Aorta (tissue), 5 donors: ENCODE results near the gene FLT1. TPM values are rescaled to one million over a fixed set of nuclear protein-coding genes. Genes with fewer than 3 reads are reported as not detected.

Experiments used
- ATAC-seq: fragments of 200-7000 bp; cut with Tn5 transposase; one replicate; pipeline ENCODE4 v1.9.1; 2022; ENCODE audit warnings: moderate library complexity; ENCODE audit not compliant: low FRiP score
- DNase-seq, 2 donors: peaks; one replicate each; pipeline ENCODE4 v3.0.0-alpha.2; 2020
- H3K27ac ChIP-seq, 2 donors: one replicate each; pipeline ENCODE4 v1.5.1; 2013; ENCODE audit warnings: low read length in 2 of 2, mild to moderate bottlenecking in 2 of 2, moderate library complexity in 2 of 2, control low read depth in 1 of 2, inconsistent platforms in 1 of 2, low read depth in 1 of 2
- H3K27me3 ChIP-seq, 2 donors: one replicate each; pipeline ENCODE4 v1.6.1; 2013; ENCODE audit warnings: control low read depth in 1 of 2, low read length in 1 of 2, mild to moderate bottlenecking in 1 of 2, moderate library complexity in 1 of 2; ENCODE audit not compliant: insufficient read depth in 2 of 2, control insufficient read depth in 1 of 2
- H3K36me3 ChIP-seq, 2 donors: one replicate each; pipeline ENCODE4 v1.6.1; 2013; ENCODE audit warnings: control low read depth in 1 of 2, low read length in 1 of 2, mild to moderate bottlenecking in 1 of 2; ENCODE audit not compliant: insufficient read depth in 2 of 2, control insufficient read depth in 1 of 2
- H3K4me1 ChIP-seq, 2 donors: one replicate each; pipeline ENCODE4 v1.6.1; 2013; ENCODE audit warnings: low read length in 2 of 2, control low read depth in 1 of 2, mild to moderate bottlenecking in 1 of 2, moderate library complexity in 1 of 2; ENCODE audit not compliant: insufficient read depth in 2 of 2, control insufficient read depth in 1 of 2
- H3K4me3 ChIP-seq, 2 donors: one replicate each; pipeline ENCODE4 v1.5.1; 2013; ENCODE audit warnings: low read length in 2 of 2, control low read depth in 1 of 2, mild to moderate bottlenecking in 1 of 2
- H3K9me3 ChIP-seq: one replicate; pipeline ENCODE4 v1.6.1; 2013; ENCODE audit warnings: mild to moderate bottlenecking, low read length; ENCODE audit not compliant: control insufficient read depth
- WGBS, 2 donors: extraction: QIAGEN DNeasy Blood & Tissue Kit; methylation state at CpG; one replicate each; pipeline ENCODE4 v1.1.7; 2013; 5-methylcytosine and 5-hydroxymethylcytosine counted together
- intact Hi-C, 2 donors: fragments of 100-400 bp; cut with DNase I; formaldehyde crosslinking; loops; one replicate each; pipeline versions ENCODE4 v1.14.2 to v1.15.0; 2022
- polyA plus RNA-seq, 2 donors: library from polyadenylated mRNA; stranded (reverse); fragments of 200-250 nt; gene quantifications; one replicate each; pipeline ENCODE4 v1.2.3, GENCODE V29; 2013
- total RNA-seq, 2 donors: library from RNA; stranded (reverse); fragmentation: NEBNext Ultra II Directional; extraction: Animal tissue kit (Norgen Biotek cat#: 25700); gene quantifications; one replicate each; pipeline ENCODE4 v1.2.1, GENCODE V29; 2021
- donor health status: healthy with polysubstance abuse.
- donor health status: Bipolar disorder and iron deficiency.
- donor health status: DM: no; HTN: no; CAD: no.
- donor health status: DM: no; HTN: no; CAD: no.
- donor health status: DM: yes; HTN: yes; CAD: no.

FLT1 gene
- total and polyA plus RNA-seq, 4 donors: 0.38 to 62.8 (median 16.7) TPM

- H3K9me3 ChIP-seq: no peaks in the 10 kb centered on the region
- peak; percentile 82 for ATAC-seq
- H3K36me3 ChIP-seq: no peaks in the 10 kb centered on the region
- DNase-seq: no peak
- H3K4me1 ChIP-seq: peaks cover 0 to 2% of the 10 kb centered on the region in 2 donors
- H3K27me3 ChIP-seq: no peaks in the 10 kb centered on the region
- 18 to 20% methylated on average over 7 of the region's 7 CpGs for WGBS, 2 donors
- H3K27ac ChIP-seq: no peak overlapping the region
- intact Hi-C loops: no loop called here
- no peak overlapping the region for H3K4me3 ChIP-seq
These were observed 18.8 kb downstream of the FLT1 start for GRCh38 chr13:28475916-28476725.

DNA sequence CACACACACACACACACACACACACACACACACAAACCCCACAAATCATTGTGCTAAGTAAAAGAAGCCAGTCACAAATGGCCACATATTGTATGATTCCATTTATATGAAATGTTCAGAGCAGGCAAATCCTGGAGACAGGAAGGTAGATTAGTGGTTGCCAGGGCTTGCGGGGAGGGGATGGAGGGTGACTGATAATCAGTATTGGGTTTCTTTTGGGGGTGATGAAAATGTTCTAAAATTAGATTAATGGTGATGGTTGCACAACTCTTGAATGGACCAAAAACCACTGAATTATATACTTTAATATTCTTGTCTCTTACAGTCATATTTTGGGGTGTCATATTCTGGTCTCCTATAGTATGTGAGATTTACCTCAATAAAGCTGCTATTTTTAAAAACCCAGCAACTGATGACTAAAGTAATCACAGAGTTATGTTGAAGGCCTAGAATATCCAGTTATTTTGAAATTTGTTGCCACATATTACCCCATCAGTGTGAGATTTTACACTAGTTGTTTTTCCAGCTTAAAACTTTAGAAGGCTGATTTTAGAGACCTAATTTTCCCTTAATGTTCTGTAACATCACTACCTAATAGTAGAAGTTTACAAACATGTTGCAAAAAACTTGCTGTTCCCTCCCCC lies 20.3 kb downstream of the FLT1 start:
- H3K9me3 ChIP-seq: no peaks in the 10 kb centered on the region
- intact Hi-C loops: no loop called here
- H3K27ac ChIP-seq: no peak overlapping the region
- peaks cover 0 to 2% of the 10 kb centered on the region in 2 donors for H3K4me1 ChIP-seq
- ATAC-seq (no peak), DNase-seq (no peak)
- H3K27me3 ChIP-seq: no peaks in the 10 kb centered on the region
- no peak overlapping the region for H3K4me3 ChIP-seq
- no peaks in the 10 kb centered on the region for H3K36me3 ChIP-seq
- 87 to 92% methylated on average over 1 of the region's 1 CpG for WGBS, 2 donors

DNA sequence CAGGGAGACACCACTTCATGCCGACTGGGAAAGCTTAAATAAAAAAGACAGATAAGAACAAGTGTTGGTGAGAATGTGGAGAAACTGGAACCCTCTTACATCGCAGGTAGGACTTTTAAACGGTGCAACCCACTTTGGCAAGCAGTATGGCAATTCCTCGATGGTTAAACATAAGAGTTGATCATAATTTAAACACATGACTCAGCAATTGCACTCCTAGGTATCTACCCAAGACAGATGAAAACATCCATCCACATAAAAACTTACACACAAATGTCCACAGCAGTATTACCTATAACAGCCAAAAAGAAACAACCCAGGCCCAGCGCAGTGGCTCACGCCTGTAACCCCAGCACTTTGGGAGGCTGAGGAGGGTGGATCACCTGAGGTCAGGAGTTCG lies 21.9 kb downstream of the FLT1 start:
- H3K36me3 ChIP-seq: no peaks in the 10 kb centered on the region
- H3K9me3 ChIP-seq: no peaks in the 10 kb centered on the region
- H3K4me3 ChIP-seq: no peak overlapping the region
- intact Hi-C loops: no loop called here
- WGBS, 2 donors: 88 to 92% methylated on average over 7 of the region's 7 CpGs
- DNase-seq: no peak
- ATAC-seq: no peak
- H3K4me1 ChIP-seq: no peaks in the 10 kb centered on the region
- H3K27me3 ChIP-seq: no peaks in the 10 kb centered on the region
- no peak overlapping the region for H3K27ac ChIP-seq

- 95 to 96% methylated on average over 2 of the region's 2 CpGs for WGBS, 2 donors
- no peaks in the 10 kb centered on the region for H3K4me1 ChIP-seq
- DNase-seq (no peak), ATAC-seq (no peak)
- H3K4me3 ChIP-seq: no peak overlapping the region
- intact Hi-C loops: no loop called here
- H3K9me3 ChIP-seq: no peaks in the 10 kb centered on the region
- H3K36me3 ChIP-seq: no peaks in the 10 kb centered on the region
- no peak overlapping the region for H3K27ac ChIP-seq
- H3K27me3 ChIP-seq: no peaks in the 10 kb centered on the region
These were observed 23.5 kb downstream of the FLT1 start for GRCh38 chr13:28471421-28471820.

DNA sequence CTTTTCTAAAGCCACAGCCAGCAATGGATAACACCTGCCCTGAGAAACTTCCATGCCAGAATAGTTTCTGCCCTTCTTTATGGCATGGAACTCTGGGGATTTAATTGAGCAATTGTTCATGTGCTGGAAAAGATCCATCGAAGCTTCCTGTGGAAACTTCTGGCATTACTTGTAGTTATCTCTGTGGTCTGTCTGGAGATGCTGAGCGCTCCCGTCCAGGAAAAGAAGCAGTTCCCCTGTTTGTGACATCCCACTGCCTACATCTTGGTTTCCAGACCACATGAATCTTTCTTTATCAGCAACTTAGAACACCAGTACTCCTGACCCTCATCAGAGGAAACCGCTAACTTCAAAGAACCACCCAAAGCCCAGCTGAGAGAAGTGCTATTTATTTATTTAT lies 24.6 kb downstream of the FLT1 start:
- no peak overlapping the region for H3K27ac ChIP-seq
- H3K4me1 ChIP-seq: no peaks in the 10 kb centered on the region
- no peak overlapping the region for H3K4me3 ChIP-seq
- no peaks in the 10 kb centered on the region for H3K9me3 ChIP-seq
- ATAC-seq (no peak), DNase-seq (no peak)
- intact Hi-C loops: no loop called here
- WGBS, 2 donors: 91 to 94% methylated on average over 4 of the region's 4 CpGs
- no peaks in the 10 kb centered on the region for H3K27me3 ChIP-seq
- H3K36me3 ChIP-seq: no peaks in the 10 kb centered on the region

DNA sequence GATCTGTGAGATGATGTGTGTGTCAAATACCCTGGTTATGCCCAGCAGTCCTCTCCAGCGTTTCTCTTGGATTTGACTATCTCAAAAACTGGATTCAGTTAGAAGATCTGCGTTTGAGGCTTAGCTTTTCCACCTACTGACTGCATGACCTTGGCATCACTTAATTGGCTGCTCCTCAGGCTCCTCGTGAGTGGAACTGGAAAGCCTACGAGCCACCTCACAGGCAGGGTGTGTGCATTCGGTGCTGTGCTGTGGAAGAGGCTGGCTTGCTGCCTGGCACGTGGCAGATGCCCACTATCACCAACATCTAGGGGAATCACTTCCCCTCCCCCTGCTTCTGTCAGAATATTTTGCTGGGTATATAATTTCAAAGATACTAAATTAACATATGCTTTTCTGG lies 25.6 kb downstream of the FLT1 start:
- H3K27me3 ChIP-seq: no peaks in the 10 kb centered on the region
- no peaks in the 10 kb centered on the region for H3K4me1 ChIP-seq
- ATAC-seq (no peak), DNase-seq (no peak)
- intact Hi-C loops: no loop called here
- no peak overlapping the region for H3K27ac ChIP-seq
- H3K36me3 ChIP-seq: no peaks in the 10 kb centered on the region
- WGBS, 2 donors: 56 to 62% methylated on average over 6 of the region's 6 CpGs
- no peak overlapping the region for H3K4me3 ChIP-seq
- no peaks in the 10 kb centered on the region for H3K9me3 ChIP-seq

GRCh38 chr13:28468023-28468915 lies 26.7 kb downstream of the FLT1 start:
- WGBS, 2 donors: 87 to 88% methylated on average over 7 of the region's 7 CpGs
- no peaks in the 10 kb centered on the region for H3K36me3 ChIP-seq

GRCh38 chr13:28467034-28467433 lies 27.9 kb downstream of the FLT1 start:
- Histone ChIP-seq H3K4me3 (no peak overlapping the region), H3K27ac (no peak overlapping the region), H3K27me3 (no peaks in the 10 kb centered on the region), H3K36me3 (no peaks in the 10 kb centered on the region), H3K4me1 (no peaks in the 10 kb centered on the region), H3K9me3 (no peaks in the 10 kb centered on the region)
- DNase-seq (no peak), ATAC-seq (no peak)
- intact Hi-C loops: no loop called here
- WGBS, 2 donors: 74 to 83% methylated on average over 3 of the region's 3 CpGs

More at GRCh38 chr13:28468023-28468915, 26.7 kb downstream of the FLT1 start:
- H3K4me1 ChIP-seq: no peaks in the 10 kb centered on the region
- ATAC-seq: peak; percentile 36
- no peaks in the 10 kb centered on the region for H3K9me3 ChIP-seq
- intact Hi-C loops: no loop called here
- no peak for DNase-seq
- no peak overlapping the region for H3K27ac ChIP-seq
- H3K4me3 ChIP-seq: no peak overlapping the region
- H3K27me3 ChIP-seq: no peaks in the 10 kb centered on the region
